Loucy (cell line): ENCODE measurements around the gene TPD52L1.

Source experiments
- EZH2phosphoT487 ChIP-seq: fragments of 200-600 bp; IDR thresholded peaks from 2 replicates; pipeline ENCODE4 v1.6.1; 2018; ENCODE audit warnings: antibody characterized with exemption, mild to moderate bottlenecking, moderate library complexity, borderline replicate concordance
- TF ChIP-seq, protein P1 (sequence below): fragments of 200-600 bp; sonication (generic); conservative IDR thresholded peaks from 2 replicates; pipeline ENCODE4 v1.5.1; 2014; ENCODE audit warnings: mild to moderate bottlenecking, antibody characterized with exemption, low read length

DNA sequence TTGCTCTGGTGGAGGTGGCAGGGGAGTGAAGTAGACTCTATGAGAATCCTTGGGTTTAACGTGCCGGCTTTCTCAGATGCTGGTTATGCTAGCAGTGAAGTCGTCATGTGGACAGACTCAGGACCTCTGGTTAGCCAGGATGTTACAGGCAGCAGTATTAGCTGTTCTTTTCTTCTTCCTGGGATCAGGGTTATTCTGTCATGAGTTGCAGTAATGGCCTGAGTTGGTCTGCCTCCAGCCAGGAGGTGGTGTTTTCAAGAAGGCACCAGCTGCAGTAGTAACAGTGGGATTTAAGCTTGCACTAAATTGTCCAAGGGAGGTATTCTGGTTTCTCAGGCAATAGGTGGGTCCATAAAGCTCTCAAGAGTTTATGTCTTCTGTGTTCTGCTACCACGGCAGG lies 91.5 kb downstream of the TPD52L1 start:
- TF ChIP-seq, protein P1, sequence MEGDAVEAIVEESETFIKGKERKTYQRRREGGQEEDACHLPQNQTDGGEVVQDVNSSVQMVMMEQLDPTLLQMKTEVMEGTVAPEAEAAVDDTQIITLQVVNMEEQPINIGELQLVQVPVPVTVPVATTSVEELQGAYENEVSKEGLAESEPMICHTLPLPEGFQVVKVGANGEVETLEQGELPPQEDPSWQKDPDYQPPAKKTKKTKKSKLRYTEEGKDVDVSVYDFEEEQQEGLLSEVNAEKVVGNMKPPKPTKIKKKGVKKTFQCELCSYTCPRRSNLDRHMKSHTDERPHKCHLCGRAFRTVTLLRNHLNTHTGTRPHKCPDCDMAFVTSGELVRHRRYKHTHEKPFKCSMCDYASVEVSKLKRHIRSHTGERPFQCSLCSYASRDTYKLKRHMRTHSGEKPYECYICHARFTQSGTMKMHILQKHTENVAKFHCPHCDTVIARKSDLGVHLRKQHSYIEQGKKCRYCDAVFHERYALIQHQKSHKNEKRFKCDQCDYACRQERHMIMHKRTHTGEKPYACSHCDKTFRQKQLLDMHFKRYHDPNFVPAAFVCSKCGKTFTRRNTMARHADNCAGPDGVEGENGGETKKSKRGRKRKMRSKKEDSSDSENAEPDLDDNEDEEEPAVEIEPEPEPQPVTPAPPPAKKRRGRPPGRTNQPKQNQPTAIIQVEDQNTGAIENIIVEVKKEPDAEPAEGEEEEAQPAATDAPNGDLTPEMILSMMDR = no peak
- TF ChIP-seq EZH2phosphoT487 = no peak
